Testis (tissue), 3 donors: ENCODE results near the gene DUSP6. TPM values are rescaled to one million over a fixed set of nuclear protein-coding genes. Genes with fewer than 3 reads are reported as not detected.

Experiments used
- DNase-seq: peaks from one replicate; pipeline ENCODE4 v3.0.0-alpha.2; 2019
- H3K27ac ChIP-seq, 2 donors: fragments of 200-600 bp; sonication (generic); one replicate each; pipeline ENCODE4 v1.5.1; 2019
- H3K27me3 ChIP-seq: fragments of 200-600 bp; sonication (generic); one replicate; pipeline ENCODE4 v1.5.1; 2019
- H3K36me3 ChIP-seq: fragments of 200-600 bp; sonication (generic); one replicate; pipeline ENCODE4 v1.5.1; 2017; ENCODE audit warnings: low read depth; ENCODE audit errors: missing control alignments
- H3K4me1 ChIP-seq: fragments of 200-600 bp; sonication (generic); one replicate; pipeline ENCODE4 v1.5.1; 2019
- H3K4me3 ChIP-seq, 2 donors: fragments of 200-600 bp; sonication (generic); one replicate each; pipeline ENCODE4 v1.5.1; 2017 to 2019
- H3K9me3 ChIP-seq: fragments of 200-600 bp; sonication (generic); one replicate; pipeline ENCODE4 v1.5.1; 2017
- CTCF ChIP-seq, 3 experiments: fragments of 450-650 bp in 2 of 3; fragments of 200-600 bp in 1 of 3; sonication (generic) in 1 of 3; IDR thresholded peaks; one replicate each; pipeline ENCODE4 v1.5.1; 2016 to 2019; ENCODE audit warnings: antibody characterized with exemption in 3 of 3, mild to moderate bottlenecking in 2 of 3, moderate library complexity in 1 of 3
- POLR2A ChIP-seq: fragments of 450-650 bp; IDR thresholded peaks from one replicate; pipeline ENCODE4 v1.6.1; 2017; ENCODE audit warnings: antibody characterized with exemption, mild to moderate bottlenecking, moderate library complexity
- WGBS, 2 donors: methylation state at CpG; one replicate each; pipeline ENCODE4 v1.1.5; 2018; 5-methylcytosine and 5-hydroxymethylcytosine counted together
- intact Hi-C: fragments of 100-400 bp; cut with DNase I; formaldehyde crosslinking; loops from one replicate; pipeline ENCODE4 v1.15.1; 2023; ENCODE audit warnings: low total_unique reads
- polyA plus RNA-seq: library from polyadenylated mRNA; stranded (reverse); fragments of 350-450 nt; fragmentation: Illumina TruSeq; extraction: RNeasy Lipid Tissue Mini Kit (QIAGEN cat#74804); gene quantifications from one replicate; pipeline ENCODE4 v1.2.3, GENCODE V29; 2014; ENCODE audit warnings: low read depth, low replicate concordance; ENCODE audit not compliant: insufficient read depth
- total RNA-seq, 2 donors: library from RNA; depleted of rRNA; stranded (reverse); fragments of >200 nt; gene quantifications; one replicate each; pipeline ENCODE4 v1.2.3, GENCODE V29; 2016

DUSP6 gene
- total and polyA plus RNA-seq, 3 donors from 2014 or later, result 10.9 to 17.2 (median 15.1) TPM

GRCh38 chr12:89307474-89308253 lies 44.6 kb downstream of the DUSP6 start:
- Histone ChIP-seq H3K4me1 (no peaks in the 10 kb centered on the region), H3K9me3 (no peaks in the 10 kb centered on the region), H3K27ac (no peak overlapping the region), H3K4me3 (no peak overlapping the region), H3K27me3 (no peaks in the 10 kb centered on the region), H3K36me3 (no peaks in the 10 kb centered on the region)
- DNase-seq, result no peak
- intact Hi-C loops, result no loop called here
- TF ChIP-seq POLR2A, result no peak
- no peak for TF ChIP-seq CTCF (IDR thresholded peaks at IDR 0.05)
- 89 to 91% methylated on average over 9 of the region's 9 CpGs for WGBS, 2 donors

DNA sequence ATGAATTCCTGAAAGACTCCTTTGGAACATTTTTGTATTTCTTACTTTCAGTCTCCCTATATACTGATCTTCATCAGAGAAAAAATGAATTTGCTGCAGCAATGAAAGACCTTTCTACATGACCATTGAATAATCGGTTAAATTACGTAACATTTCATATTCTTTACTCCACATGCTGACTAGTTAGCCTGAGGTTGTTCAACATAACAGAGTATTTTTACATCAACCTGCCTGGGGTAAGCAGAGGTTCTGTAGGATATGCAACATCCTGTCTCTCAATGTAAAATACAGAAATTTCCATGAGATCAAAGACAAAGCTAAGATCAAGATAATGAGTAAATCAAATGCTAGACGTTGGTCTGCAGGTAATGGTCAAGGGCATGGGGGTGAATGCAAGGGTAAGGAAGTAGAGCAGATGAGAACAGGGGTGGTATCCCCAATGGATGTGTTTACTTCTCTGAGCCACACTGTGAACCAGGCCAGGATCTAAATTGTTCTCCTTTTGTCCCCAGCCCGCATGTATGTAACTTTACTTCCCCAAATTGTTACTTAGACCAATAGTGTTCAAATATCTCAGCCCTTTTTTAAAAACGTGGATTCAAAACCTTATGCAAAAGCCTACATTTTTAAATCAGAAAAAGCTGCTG lies 45.4 kb downstream of the DUSP6 start:
- TF ChIP-seq POLR2A (no peak), CTCF (IDR thresholded peaks at IDR 0.05) (no peak)
- Histone ChIP-seq H3K27me3 (no peaks in the 10 kb centered on the region), H3K36me3 (no peaks in the 10 kb centered on the region), H3K9me3 (no peaks in the 10 kb centered on the region), H3K4me3 (no peak overlapping the region), H3K4me1 (no peaks in the 10 kb centered on the region), H3K27ac (no peak overlapping the region)
- no peak for DNase-seq
- WGBS, 2 donors, result 74 to 79% methylated on average over 5 of the region's 5 CpGs
- intact Hi-C loops, result no loop called here

DNA sequence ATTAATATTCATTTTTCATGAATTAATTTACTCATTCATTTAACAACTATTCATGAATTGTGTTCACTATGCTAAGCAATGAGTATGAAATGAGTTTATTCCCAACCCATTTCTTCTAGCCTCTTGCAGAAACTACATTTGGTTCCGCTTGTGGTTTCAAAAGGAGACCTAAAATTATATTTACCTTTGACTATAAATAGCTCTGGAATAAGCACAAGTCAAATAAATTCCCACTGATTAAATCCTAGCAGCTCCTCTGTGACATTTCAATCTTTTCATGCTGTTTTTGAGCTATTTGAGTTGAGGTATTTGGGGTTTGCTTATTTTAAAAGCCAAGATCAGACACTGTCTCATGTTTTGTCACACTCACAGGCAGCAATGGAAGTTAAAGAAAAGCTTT lies 46.9 kb downstream of the DUSP6 start:
- intact Hi-C loops, result no loop called here
- no peaks in the 10 kb centered on the region for H3K36me3 ChIP-seq

GRCh38 chr12:89299931-89300330 lies 52.4 kb downstream of the DUSP6 start:
- TF ChIP-seq POLR2A, result no peak
- TF ChIP-seq CTCF (IDR thresholded peaks at IDR 0.05), result no peak
- DNase-seq, result no peak
- Histone ChIP-seq H3K9me3 (no peaks in the 10 kb centered on the region), H3K36me3 (no peaks in the 10 kb centered on the region), H3K4me1 (no peaks in the 10 kb centered on the region), H3K4me3 (no peak overlapping the region), H3K27me3 (no peaks in the 10 kb centered on the region), H3K27ac (no peak overlapping the region)
- intact Hi-C loops, result no loop called here
- 58 to 73% methylated on average over 2 of the region's 2 CpGs for WGBS, 2 donors

More for the DNA sequence above, 46.9 kb downstream of the DUSP6 start:
- no peaks in the 10 kb centered on the region for H3K9me3 ChIP-seq
- 86 to 91% methylated on average over 1 of the region's 1 CpG for WGBS, 2 donors
- no peaks in the 10 kb centered on the region for H3K4me1 ChIP-seq
- no peak for DNase-seq
- TF ChIP-seq POLR2A (no peak), CTCF (IDR thresholded peaks at IDR 0.05) (no peak)
- H3K27me3 ChIP-seq, result no peaks in the 10 kb centered on the region
- no peak overlapping the region for H3K4me3 ChIP-seq
- H3K27ac ChIP-seq, result no peak overlapping the region

DNA sequence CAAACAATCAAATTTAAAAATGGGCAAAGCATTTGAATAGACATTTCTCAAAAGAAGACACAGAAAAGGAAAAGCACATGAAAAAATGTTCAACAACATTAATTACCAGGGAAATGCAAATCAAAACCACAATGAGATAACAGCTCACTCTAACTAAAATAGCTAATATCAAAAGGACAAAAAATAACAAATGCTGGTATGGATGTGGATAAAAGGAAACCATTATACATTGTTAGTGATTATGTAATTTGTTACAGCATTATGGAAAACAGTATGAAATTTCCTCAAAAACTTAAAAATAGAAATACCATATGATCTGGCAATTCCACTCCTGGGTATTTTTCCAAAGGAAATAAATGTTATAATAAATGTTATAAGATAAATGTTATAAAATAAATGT lies 52.9 kb downstream of the DUSP6 start:
- no peak for DNase-seq
- no peaks in the 10 kb centered on the region for H3K36me3 ChIP-seq
- no peak overlapping the region for H3K4me3 ChIP-seq
- H3K9me3 ChIP-seq, result no peaks in the 10 kb centered on the region
- H3K4me1 ChIP-seq, result no peaks in the 10 kb centered on the region
- no peak overlapping the region for H3K27ac ChIP-seq
- TF ChIP-seq CTCF (IDR thresholded peaks at IDR 0.05), result no peak
- TF ChIP-seq POLR2A, result no peak
- intact Hi-C loops, result no loop called here
- H3K27me3 ChIP-seq, result no peaks in the 10 kb centered on the region
